Spleen (tissue), 7 donors: ENCODE measurements around the gene ADSS2.

Experiments
- CTCF ChIP-seq, 11 experiments: fragments of 200-600 bp in 7 of 11; fragments of 450-650 bp in 4 of 11; sonication (generic) in 4 of 11; IDR thresholded peaks in 8 of 11; conservative IDR thresholded peaks in 3 of 11; 1 replicate in 7 of 11; 2 replicates in 4 of 11; pipeline versions ENCODE4 v1.4.0 to v1.8.0; 2016 to 2021; ENCODE audit warnings: antibody characterized with exemption in 11 of 11, inconsistent platforms in 4 of 11, mild to moderate bottlenecking in 1 of 11
- POLR2A ChIP-seq, 3 donors: fragments of 450-650 bp; IDR thresholded peaks; one replicate each; pipeline ENCODE4 v1.5.1; 2017; ENCODE audit warnings: antibody characterized with exemption in 3 of 3, mild to moderate bottlenecking in 1 of 3
- donor health status: DM: no; HTN: no; CAD: no; lungs with moderate emphysema.
- donor health status: DM: no; HTN: no; CAD: no.
- donor health status: DM: no; HTN: no; CAD: no.

DNA sequence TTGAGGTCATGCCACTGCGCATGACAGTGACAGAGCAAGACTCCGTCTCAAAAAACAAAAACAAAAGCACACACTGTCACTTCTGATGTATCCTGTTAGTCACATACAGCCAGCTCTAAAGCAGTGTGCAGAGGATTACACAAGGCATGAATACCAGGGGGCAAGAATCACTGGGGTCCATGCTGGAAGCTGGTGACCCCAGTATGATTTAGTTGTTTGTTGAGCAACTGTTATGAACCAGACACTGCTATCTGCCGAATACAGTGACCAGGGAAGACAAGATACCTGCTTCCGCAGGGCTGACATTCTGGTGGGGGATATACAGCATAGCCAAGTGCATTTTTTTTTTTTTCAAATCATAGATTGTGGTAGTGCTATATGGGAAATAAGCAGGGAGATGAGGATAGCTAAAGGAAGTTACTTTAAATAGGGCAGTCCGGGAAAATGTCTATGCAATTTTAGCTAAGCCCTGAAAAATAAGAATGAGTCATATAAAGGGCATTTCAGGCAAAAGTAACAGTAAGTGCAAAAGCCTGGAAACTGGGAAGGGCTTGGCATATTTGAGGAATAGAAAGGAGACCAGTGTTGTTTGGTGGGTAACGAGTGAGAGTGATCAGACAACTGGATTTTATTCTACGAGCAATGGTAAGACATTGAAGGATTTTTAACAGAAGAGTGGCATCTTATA is 69.7 kb downstream of the ADSS2 start:
- TF ChIP-seq POLR2A (IDR thresholded peaks at IDR 0.05) (no peak), CTCF (IDR thresholded peaks at IDR 0.05 in 8 of 11, conservative IDR thresholded peaks at IDR 0.05 in 3 of 11) (no peak)
